WI38 (cell line): ENCODE data around the gene NCL.

Experiments used
- H3K4me3 ChIP-seq: 2 replicates; pipeline ENCODE4 v1.5.1; 2011; ENCODE audit warnings: low read depth, mild to moderate bottlenecking, control low read depth, low read length
- CTCF ChIP-seq: IDR thresholded peaks from 2 replicates; pipeline ENCODE4 v1.5.1; 2012; ENCODE audit warnings: low read depth, mild to moderate bottlenecking, control low read depth, low read length

Gene NCL

GRCh38 chr2:231463698-231464575, at the start of gene NCL:
Gene NCL, minus strand, starts transcription at chr2:231464484. Its CDS starts 131 bp downstream, at chr2:231464353.
- peak within 1 kb of the TSS; percentile 96 for H3K4me3 ChIP-seq
- TF ChIP-seq CTCF, result no peak

GRCh38 chr2:231513746-231514224, 49.5 kb upstream of the NCL start:
- H3K4me3 ChIP-seq, result peak overlapping the region; percentile 78
- TF ChIP-seq CTCF, result no peak

GRCh38 chr2:231512222-231512621, 47.9 kb upstream of the NCL start:
- no peak overlapping the region for H3K4me3 ChIP-seq
- no peak for TF ChIP-seq CTCF

GRCh38 chr2:231503766-231504165, 39.5 kb upstream of the NCL start:
- H3K4me3 ChIP-seq, result no peak overlapping the region
- no peak for TF ChIP-seq CTCF

GRCh38 chr2:231502596-231502995, 38.3 kb upstream of the NCL start:
- no peak for TF ChIP-seq CTCF
- no peak overlapping the region for H3K4me3 ChIP-seq

- H3K4me3 ChIP-seq, result no peak overlapping the region
- no peak for TF ChIP-seq CTCF
Observed at GRCh38 chr2:231497651-231498050, 33.4 kb upstream of the NCL start.

GRCh38 chr2:231494669-231495068, 30.4 kb upstream of the NCL start:
- no peak for TF ChIP-seq CTCF
- no peak overlapping the region for H3K4me3 ChIP-seq
